ENCODE data around the gene RACK1. TPM values are rescaled to one million over a fixed set of nuclear protein-coding genes. Genes with fewer than 3 reads are reported as not detected.
"Not testable (repeated sequence)": the region's sequence is repeated elsewhere in the genome, so short reads cannot be mapped to it uniquely, and the experiment has no call there.

Gene RACK1
- total RNA-seq, 1 donor from 2014 or later = 1,941 TPM

DNA sequence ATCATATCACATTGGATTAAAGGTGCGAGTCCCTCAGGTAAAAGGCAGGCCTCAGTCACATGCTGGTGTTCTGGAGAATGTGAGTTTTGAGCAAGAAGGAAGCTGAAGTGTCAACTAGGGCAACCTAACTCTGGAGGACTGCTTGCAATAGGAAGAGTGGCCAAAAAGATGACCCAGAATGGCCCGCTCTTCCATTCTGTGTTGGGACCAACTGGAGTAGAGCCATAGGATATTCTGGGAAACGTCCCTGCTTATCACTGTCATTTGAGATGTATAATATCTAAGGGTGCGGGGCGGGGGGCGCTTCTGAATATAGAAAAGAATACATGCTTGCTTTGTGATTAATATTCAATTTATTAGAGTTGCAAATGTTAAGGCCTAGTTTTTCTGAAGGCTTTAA, 31.6 kb downstream of the RACK1 start:
- ATAC-seq = no peak

DNA sequence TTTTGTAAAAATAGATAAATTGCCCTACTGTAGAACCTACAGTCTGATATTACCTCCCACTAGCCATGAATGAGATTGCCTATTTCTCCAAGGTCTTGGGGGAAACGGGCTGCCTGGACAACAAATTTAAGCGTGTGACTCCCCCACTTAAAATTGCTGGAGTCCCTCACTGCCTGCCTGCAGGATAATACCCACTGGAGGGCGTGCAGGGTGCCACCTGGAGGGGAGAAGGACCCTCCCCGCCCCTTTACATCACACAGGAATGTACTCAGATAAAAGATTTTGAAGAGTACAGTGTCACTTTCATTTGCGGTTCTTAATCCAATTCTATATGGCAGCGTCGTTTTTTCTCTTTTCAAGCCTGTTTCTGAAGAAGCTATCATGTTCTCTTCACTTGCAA, 32.5 kb downstream of the RACK1 start:
- ATAC-seq = no peak

DNA sequence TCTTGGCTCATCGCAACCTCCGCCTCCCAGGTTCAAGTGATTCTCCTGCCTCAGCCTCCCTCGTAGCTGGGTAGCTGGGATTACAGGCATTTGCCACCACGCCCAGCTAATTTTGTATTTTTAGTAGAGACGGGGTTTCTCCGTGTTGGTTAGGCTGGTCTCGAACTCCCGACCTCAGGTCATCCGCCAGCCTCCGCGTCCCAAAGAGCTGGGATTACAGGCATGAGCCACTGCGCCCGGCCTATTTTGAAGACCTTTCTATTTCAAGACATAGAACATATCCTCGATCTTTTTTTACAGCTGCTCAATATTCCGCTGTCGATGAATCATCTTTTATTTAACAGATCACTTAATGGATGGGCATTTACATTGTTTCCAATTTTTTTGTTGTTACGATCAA, 33.0 kb downstream of the RACK1 start:
- not testable (repeated sequence) for ATAC-seq

DNA sequence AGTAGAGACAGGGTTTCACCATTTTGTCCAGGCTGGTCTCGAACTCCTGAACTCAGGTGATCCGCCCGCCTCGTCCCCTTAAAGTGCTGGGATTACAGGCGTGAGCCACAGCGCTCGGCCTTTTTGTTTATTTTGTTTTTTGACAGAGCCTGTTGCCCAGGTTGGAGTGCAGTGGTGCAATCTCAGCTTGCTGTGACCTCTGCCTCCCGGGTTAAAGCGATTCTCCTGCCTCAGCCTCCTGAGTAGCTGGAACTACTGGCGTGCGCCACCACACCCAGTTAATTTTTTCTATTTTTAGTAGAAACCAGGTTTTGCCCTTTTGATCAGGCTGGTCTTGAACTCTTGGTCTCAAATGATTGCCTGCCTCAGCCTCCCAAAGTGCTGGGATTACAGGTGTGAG, 33.6 kb downstream of the RACK1 start:
- ATAC-seq = not testable (repeated sequence)

DNA sequence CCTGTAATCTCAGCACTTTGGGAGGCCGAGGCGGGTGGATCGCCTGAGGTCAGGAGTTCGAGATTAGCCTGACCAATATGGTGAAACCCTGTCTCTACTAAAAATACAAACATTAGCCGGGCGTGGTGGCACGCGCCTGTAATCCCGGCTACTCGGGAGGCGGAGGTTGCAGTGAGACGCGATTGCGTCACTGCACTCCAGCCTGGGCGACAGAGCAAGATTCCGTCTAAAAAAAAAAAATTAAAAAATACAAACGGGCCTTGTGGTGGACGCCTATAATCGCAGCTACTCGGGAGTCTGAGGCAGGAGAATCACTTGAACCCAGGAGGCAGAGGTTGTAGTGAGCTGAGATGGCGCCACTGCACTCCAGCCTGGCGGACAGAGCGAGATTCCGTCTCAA, 34.7 kb downstream of the RACK1 start:
- ATAC-seq = not testable (repeated sequence)

DNA sequence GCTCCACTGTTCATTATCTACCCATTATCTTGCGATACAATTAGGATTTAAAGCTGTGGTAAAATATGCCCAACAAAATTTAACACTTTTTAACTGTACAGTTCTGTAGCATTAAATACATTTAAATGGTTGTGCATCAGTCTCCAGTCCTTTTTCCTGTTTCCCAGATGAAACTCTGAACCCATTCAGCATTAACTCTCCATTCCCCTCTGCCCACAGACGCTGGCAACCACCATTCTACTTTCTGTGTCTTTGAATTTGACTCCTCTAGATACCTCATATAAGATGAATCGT, 35.8 kb downstream of the RACK1 start:
- ATAC-seq = no peak

DNA sequence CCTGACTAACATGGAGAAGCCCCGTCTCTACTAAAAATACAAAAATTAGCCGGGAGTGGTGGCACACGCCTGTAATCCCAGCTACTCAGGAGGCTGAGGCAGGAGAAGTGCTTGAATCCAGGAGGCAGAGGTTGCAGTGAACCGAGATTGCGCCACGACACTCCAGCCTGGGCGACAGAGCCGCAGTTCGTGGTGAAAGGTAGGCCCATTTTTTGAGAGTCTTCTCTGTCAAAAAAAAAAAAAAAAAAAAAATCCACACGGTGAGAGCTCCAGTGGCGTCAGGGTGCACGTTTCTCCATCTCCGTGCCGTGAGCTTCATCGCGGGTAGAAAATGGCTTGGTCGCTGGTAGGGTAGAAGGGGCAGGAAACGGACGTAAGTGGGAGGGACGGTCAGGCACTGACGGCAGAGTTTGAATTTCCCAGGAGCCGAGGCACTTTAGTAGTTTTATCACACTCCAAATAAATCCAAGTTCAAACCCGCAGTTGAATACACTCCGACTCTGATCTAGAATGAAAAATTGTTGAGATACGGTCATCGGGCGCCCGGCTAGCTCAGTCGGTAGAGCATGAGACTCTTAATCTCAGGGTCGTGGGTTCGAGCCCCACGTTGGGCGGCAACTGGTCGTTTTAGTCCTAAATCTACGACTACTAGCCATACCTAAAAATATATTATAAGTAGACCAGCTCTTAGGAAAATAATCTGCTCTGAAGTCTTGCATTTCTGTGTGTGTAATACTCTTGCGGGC, 36.3 kb downstream of the RACK1 start:
- ATAC-seq = peak; percentile 36

DNA sequence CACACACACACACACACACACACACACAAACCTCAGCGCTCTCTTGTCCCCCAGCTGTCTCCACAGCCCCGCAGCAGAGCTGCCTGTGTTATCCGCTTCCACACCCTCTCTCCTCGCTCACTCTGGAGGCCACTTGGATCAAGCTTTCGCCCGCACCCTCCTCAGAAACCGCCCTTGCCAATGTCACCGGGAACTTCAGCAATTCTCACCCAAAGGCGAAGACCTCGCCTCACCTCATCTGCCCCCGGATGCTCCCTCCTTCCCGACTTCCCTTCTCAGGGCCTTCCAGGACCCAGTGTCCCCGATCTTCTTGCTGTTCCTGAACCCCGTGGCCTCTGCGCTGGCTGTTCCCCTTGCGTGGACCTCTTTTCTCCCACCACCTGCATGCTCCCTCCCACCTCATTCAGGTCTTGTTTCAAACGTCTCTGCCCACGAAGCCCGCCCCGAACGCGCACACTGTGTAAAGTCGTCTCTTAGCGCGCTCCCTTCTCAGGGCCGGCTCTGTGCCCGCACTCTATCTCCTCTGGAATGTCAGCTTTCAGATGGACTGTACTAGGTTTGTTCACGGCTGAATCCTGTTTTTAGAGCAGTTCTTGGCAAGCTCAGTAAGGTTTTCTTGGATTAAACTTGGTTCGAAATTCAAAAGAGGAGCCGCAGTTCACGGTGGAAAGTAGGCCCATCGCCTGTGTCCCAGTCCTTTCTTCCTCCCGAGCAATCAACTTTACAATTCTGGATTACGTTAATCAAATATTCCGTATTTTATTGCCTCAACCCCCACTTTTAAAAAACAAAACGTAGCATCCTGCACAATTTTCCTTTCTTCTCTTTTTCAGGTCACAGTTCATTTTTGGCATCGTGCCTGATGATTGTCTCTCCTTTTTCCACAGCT, 37.7 kb downstream of the RACK1 start:
- no peak for ATAC-seq

DNA sequence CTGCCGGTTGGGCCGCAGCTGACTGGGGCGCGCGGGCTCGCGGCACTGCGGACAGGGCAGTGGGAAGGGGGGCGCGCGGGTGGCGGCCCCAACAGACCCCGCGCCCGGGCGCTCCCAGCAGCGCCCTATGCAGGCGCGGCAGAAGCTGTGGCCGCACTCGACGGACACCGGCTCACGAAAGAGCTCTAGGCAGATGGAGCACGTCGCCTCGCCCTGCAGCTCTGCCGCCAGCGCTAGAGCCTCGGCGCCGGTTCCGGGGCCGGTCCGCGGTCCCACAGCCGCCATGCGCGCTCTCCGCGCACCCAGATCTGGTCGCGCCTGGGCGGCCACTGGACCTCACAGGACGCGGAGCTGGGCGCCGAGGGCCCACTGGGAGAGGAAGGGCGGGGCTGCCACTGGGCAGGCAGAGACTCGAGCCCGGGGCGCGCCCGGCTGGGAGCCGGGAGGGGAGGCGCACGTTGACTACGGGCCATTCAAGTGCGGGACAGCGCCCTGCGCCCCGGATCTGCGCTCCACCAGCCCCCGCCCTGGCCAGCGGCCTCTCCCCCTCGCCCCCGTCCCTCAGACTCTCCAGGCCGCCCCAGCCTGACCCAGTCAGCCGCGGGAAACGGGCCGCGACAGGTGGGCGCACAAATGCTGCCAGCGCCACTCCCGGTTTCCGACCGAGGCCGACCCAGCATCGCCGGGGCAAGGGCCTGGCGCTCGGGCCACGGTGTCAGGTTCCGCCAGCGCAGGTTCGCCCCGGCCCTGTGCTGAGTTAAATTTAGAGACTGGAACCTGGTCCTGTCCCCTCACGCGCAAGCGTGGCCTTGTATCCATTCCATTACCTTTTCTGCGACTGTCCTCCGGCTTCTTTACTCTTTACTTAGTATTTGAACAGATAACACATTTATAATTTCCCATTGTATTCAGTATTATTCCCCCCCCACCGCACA, 38.6 kb downstream of the RACK1 start, which contains the start of gene TRIM7:
Gene TRIM7, minus strand, starts transcription at position 371 of the 935 bp plus-strand sequence. Its CDS starts 86 bp downstream, at position 285.
- ATAC-seq = peak; percentile 71

DNA sequence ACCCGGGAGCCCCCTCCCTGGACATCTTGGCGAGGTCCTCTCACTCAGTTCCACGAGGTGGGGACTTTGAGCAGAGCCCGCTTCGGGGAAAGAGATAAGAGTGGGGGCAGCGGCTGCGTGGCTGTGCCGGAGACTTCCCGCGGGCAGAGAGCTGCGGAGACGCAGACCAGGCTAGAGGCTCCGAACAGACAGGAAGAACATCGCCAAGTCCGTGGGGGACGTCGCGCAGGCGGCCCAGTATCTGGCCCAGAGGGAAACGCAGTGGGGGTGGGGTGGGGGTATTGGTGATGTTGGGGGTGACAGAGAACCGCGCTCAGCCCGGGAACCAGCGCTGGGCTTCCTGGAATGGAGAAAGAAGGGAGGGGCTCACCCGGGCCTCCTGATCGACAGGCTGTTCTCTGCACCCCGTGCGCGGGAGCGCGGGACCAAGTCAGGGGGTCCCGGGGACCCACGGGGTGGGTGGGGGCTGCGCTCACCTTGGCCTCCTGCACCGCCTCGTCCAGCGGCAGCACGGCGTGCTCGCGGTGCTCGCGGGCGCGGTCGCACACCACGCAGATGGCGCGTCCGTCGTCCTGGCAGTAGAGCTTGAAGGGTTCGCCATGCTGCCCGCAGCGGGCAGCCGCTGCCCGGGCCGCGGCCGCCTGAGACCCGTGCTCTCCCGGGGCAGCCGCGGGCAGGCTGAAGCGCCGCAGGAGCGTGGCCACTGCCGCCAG, 39.4 kb downstream of the RACK1 start:
- ATAC-seq = peak; percentile 11

DNA sequence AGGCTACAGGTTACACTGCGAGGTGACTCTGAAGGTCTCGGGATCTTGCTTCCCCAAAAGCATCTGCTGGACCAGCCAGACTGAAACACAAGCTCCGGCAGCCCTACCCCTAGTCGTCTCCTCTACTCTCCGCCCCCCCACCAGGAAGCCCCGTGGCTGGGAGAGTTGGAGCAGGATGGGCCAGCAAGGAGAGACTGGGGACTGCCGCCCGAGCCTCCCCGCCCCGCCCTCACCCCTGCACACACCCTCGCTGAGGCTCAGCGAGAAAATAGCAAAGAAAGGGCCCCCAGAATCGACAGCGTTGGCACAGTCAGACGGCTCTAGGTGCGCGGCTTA, 40.0 kb downstream of the RACK1 start:
- ATAC-seq = peak; percentile 28

DNA sequence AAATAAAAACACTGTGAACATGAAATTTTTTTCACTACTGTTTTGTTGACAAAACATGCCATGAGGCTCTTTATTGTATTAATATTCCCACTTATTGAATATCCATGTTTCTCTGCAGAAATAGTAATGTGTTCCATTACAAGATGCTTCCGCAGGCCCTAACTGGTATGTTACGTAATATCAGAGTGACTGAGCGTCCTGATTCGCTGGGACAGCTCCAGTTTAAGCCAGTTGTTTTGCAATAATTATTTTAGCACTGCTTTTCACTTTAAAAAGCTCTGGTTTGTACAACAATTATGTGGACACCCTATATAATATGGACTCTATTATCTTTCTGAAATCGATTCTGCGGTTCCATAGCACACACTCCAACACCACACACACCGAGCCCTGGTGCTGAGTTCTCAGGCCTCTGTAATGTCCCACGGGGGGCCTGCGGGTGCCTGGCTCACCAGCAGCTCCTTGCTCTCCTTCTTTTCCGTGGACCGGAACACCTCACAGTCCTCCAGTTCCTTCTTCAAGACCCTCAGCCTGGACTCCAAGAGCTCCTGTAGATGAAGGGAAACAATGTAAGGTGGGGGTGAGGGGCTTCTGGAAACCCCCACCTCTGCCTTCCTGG, 40.5 kb downstream of the RACK1 start:
- ATAC-seq = no peak

DNA sequence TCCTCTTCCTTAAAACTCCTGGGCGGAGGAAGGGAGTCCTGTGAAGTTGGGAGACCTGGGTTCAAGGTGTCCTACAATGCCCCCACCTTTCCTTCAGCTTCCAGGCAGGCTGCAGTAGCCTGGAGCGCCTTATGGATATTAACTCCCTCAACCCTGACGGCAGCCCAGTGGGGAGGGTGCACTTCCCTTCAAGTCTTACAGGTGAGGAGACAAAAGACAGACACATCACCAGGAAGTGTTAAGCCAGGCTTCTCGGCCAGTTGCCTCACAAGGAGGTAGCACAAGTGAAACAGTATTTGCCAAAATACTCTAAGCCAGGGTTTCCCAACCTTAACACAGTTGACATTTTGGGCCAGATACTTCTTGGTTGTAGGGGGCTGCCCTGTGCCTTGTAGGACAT, 42.9 kb downstream of the RACK1 start:
- ATAC-seq = no peak

DNA sequence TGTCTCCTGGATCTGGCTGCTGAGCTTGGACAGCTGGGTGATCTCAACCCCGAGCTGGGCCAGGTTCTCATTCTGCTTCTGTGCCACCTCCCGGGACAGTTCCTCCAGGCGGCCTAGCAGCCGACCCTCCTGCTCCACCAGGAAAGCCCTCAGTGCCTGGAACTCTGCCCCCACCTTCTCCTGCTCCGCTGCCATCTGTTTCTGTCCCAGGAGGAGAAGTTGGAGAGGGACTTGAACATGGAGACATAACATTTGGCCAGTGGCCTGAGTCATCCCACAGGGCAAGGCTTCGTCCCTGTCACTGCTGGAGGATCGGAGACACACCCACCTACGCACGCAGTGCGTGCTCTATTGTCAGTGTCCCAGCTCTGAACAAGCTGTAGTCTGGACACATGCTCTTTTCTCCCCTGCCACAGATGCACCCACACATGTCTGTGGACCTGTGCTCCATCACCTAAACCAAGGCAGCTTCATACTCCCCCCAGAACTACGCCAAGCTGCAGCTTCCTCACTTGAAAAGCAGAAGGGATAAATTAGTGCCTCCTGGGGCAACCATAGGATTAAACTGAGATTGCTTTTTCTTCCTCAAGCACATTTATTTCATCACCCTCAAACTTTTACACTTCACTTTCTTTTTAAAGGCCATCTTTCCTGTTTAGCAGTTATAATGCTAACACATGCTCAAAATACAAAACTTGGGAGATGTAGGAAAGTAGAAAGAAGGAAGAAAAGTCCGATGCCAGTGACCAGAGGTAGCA, 43.6 kb downstream of the RACK1 start:
- ATAC-seq = no peak

DNA sequence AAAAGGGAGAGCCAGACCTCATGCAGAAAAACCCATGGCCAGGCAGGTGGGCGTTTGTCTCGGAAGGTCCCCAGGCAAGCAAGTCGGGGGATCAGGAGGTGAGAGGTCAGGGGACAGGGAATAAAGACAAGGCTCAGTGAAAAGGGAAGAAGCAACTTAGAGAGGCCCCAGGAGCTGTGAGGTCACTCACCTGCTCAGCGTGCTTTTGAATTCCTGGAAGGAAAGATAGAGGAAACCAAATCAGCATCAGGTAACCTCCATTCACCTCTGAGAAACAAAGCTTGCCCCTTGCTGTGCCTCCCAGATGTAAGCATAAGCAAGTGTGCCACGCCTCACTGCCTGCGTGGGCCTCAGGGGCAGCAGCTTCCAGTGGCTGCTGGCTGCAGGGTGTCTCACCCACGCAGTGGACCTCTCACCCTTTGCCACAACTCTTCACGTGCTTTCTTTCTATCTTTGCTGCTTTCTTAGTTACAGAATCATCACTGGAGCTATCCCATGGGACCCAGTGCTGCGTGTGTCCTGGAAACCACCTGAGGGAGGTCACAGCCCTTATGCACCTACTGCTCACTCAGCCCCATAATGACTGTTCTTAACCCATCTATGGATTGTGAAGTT, 44.7 kb downstream of the RACK1 start:
- ATAC-seq = no peak

DNA sequence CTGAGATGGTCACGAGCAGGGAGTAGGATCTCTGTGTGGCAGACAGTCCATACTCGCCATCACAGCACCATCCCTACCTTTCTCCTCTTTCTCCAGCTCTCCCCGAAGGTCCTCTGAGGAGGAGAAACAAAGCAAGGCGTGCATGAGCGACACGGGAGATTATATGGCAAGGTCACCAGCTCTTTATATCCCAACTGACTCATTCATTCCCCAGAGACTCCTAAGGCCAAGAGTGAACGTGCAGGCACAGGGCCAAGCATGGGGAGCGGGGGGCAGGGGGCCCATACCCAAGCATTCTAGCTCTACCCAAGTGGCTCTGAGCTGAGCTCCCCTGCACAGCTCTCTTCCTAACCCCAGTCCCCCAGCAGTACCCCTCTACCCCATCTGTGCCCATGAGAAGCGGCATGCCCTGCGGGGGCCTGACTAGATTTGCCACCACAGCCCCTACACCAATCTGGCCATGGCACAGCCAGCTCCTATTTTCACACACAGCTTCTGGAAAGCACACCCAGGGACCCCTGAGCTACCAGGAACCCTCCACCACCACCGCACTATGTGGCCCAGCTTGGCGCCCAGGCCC, 45.5 kb downstream of the RACK1 start:
- ATAC-seq = no peak

DNA sequence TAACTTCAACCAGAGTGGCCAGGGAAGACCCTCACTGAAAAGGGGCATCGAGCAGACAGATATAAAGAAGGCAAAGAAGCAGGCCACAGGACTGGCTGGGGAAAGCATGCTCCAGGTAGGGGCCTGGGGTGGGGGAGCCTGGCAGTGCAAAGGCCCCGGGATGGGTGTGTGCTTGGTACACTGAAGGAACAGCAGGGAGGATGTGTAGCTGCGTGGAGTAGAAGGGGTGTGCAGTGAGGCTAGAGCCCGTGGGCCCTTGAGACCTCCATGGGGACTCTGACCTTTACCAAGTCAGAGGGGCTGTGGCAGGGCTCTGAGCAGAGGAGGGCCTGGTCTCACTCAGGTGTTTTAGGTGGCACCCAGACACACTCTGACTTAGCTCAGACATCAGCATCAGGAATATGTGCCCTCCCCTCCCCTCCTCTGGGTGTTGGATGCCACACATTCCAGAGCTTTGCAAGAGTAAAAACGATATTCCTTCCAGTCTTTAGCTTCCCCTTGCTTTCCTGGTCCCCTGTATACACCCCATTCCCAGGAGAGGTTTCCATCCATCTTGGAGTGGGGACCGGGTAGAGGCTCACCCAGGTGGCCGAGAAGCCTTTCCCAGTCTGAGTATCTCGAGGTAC, 46.3 kb downstream of the RACK1 start:
- no peak for ATAC-seq

DNA sequence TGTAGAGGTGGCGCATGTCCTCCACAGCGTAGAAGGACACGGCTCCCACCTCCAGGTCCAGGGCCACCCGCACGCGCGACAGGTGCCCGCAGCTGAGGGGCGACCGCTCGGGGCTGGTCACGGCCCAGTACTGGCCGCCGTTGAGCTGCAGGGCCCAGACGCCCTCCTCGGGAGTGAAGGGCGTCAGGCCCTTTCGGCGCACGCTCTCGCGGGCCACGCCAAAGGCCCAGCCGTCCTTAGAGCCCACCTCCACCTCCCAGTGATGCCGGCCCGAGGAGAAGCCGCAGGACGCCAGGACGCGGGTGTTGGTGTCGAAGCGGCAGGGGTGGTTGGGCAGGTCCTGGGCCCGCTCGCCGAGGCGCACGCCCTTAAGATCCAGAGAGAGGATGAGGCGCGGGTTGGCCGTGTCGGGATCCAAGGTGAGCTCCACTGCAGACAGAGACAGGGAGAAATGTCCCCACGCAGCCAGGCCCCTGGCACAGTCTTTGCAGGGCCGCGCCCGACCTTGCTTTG, 48.4 kb downstream of the RACK1 start:
- no peak for ATAC-seq

DNA sequence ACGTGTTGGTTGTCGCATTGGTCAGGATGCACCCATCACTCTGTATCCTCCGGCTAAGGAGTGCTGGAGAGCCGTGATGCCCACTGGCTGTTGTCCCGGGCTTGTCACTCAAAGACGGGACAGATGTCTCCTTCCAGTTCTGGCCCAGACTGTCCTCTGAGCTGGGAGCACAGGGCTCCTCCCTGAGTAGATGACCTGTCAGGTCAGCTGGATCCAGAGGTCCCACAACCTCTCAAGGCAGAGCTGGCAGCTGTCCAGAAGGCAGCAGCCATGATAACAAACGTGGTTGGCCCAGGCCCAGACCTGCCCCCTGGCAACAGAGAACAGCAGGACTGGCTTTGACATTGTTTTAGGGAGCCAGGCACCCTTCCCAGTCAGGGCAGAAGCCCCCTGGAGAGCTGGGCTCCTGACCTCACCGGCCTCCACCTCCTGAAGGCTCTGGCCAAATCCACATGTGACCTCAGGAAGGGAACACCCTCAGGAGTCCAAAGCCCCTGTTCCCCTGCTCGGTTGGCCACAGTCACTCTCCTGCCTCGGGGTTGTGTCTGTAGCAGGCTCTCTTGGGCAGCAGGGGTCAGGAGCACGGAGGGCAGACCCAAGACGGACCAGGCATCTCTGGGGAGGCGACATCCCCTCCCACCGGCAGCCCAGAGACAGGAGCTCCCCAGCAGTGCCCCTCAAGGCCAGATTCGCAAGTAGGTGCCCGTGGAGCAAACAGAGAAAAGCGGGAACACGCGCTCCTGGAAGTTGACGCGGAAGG, 49.0 kb downstream of the RACK1 start:
- ATAC-seq = no peak

All from esophagus mucosa (tissue), 1 donor.